ENCODE results near the gene EVA1C.

GRCh38 chr21:32382108-32382644, 30.3 kb upstream of the EVA1C start:
- TF ChIP-seq CTCF (IDR thresholded peaks at IDR 0.05; ENCODE audit: poor library complexity) (no peak), EZH2phosphoT487 (IDR thresholded peaks at IDR 0.05; ENCODE audit: low read depth, severe bottlenecking, unreplicated experiment) (no peak), EZH2 (IDR thresholded peaks at IDR 0.05; ENCODE audit: borderline replicate concordance) (no peak)
